Glutamatergic neuron (in vitro differentiated cells): ENCODE results near the gene TIMM22. TPM values are rescaled to one million over a fixed set of nuclear protein-coding genes. Genes with fewer than 3 reads are reported as not detected.

ENCODE experiments used
- DNase-seq: peaks from one replicate; pipeline ENCODE4 v3.0.0; 2022
- H3K27ac Mint-ChIP-seq: one replicate; pipeline ENCODE4 v1.8.0; 2020; ENCODE audit warnings: mild to moderate bottlenecking, mixed read lengths, inconsistent platforms; ENCODE audit not compliant: unreplicated experiment
- H3K27me3 Mint-ChIP-seq: one replicate; pipeline ENCODE4 v1.8.0; 2020; ENCODE audit warnings: mild to moderate bottlenecking, moderate library complexity, mixed read lengths, inconsistent platforms; ENCODE audit not compliant: unreplicated experiment
- H3K36me3 Mint-ChIP-seq: one replicate; pipeline ENCODE4 v1.8.0; 2020; ENCODE audit warnings: mild to moderate bottlenecking, mixed read lengths, inconsistent platforms; ENCODE audit not compliant: unreplicated experiment
- H3K4me1 Mint-ChIP-seq: one replicate; pipeline ENCODE4 v1.8.0; 2020; ENCODE audit warnings: mild to moderate bottlenecking, low read depth, mixed read lengths, inconsistent platforms; ENCODE audit not compliant: unreplicated experiment
- H3K4me3 Mint-ChIP-seq: one replicate; pipeline ENCODE4 v1.8.0; 2020; ENCODE audit warnings: mild to moderate bottlenecking, mixed read lengths, inconsistent platforms; ENCODE audit not compliant: unreplicated experiment
- H3K9me3 Mint-ChIP-seq: one replicate; pipeline ENCODE4 v1.8.0; 2020; ENCODE audit warnings: mild to moderate bottlenecking, moderate library complexity, mixed read lengths, inconsistent platforms; ENCODE audit not compliant: unreplicated experiment
- CTCF ChIP-seq: fragments of 200-600 bp; sonication (generic); IDR thresholded peaks from one replicate; pipeline ENCODE4 v1.5.0; 2021; ENCODE audit not compliant: partially characterized antibody, unreplicated experiment
- total RNA-seq: library from RNA; stranded (reverse); fragmentation: NEBNext Ultra II Directional; extraction: Animal tissue kit (Norgen Biotek cat#: 25700); gene quantifications from one replicate; pipeline ENCODE4 v1.2.1, GENCODE V29; 2021; ENCODE audit not compliant: unreplicated experiment

The TIMM22 gene
- total RNA-seq, 1 donor from 2014 or later: 22.0 TPM

GRCh38 chr17:1002412-1002753, 5.5 kb downstream of the TIMM22 start:
- H3K4me3 Mint-ChIP-seq: peak overlapping the region; percentile 65
- TF ChIP-seq CTCF: no peak
- H3K4me1 Mint-ChIP-seq: peaks cover 45% of the 10 kb centered on the region
- H3K27ac Mint-ChIP-seq: peak overlapping the region; percentile 94
- H3K36me3 Mint-ChIP-seq: no peaks in the 10 kb centered on the region
- no peak for DNase-seq
- H3K9me3 Mint-ChIP-seq: peaks cover 24% of the 10 kb centered on the region
- peaks cover 9% of the 10 kb centered on the region for H3K27me3 Mint-ChIP-seq

GRCh38 chr17:1002771-1003555, 6.0 kb downstream of the TIMM22 start:
- peaks cover 9% of the 10 kb centered on the region for H3K27me3 Mint-ChIP-seq
- peaks cover 42% of the 10 kb centered on the region for H3K4me1 Mint-ChIP-seq
- H3K9me3 Mint-ChIP-seq: peaks cover 24% of the 10 kb centered on the region
- no peak for DNase-seq
- no peaks in the 10 kb centered on the region for H3K36me3 Mint-ChIP-seq
- peak overlapping the region; percentile 94 for H3K27ac Mint-ChIP-seq
- no peak for TF ChIP-seq CTCF
- H3K4me3 Mint-ChIP-seq: no peak overlapping the region

- no peaks in the 10 kb centered on the region for H3K36me3 Mint-ChIP-seq
- peaks cover 19% of the 10 kb centered on the region for H3K9me3 Mint-ChIP-seq
- H3K4me1 Mint-ChIP-seq: peaks cover 37% of the 10 kb centered on the region
- DNase-seq: no peak
- no peak overlapping the region for H3K27ac Mint-ChIP-seq
- TF ChIP-seq CTCF: no peak
- H3K4me3 Mint-ChIP-seq: no peak overlapping the region
- peaks cover 9% of the 10 kb centered on the region for H3K27me3 Mint-ChIP-seq
Observed at GRCh38 chr17:1003633-1003971, 6.7 kb downstream of the TIMM22 start.

GRCh38 chr17:1003972-1004768, 7.2 kb downstream of the TIMM22 start:
- no peak overlapping the region for H3K4me3 Mint-ChIP-seq
- no peak overlapping the region for H3K27ac Mint-ChIP-seq
- TF ChIP-seq CTCF: no peak
- DNase-seq: no peak
- peaks cover 35% of the 10 kb centered on the region for H3K4me1 Mint-ChIP-seq
- peaks cover 18% of the 10 kb centered on the region for H3K9me3 Mint-ChIP-seq
- H3K36me3 Mint-ChIP-seq: no peaks in the 10 kb centered on the region
- H3K27me3 Mint-ChIP-seq: peaks cover 12% of the 10 kb centered on the region

- no peak for TF ChIP-seq CTCF
- DNase-seq: no peak
- Mint-ChIP-seq H3K4me1 (peaks cover 30% of the 10 kb centered on the region), H3K27me3 (peaks cover 14% of the 10 kb centered on the region), H3K36me3 (no peaks in the 10 kb centered on the region), H3K9me3 (peaks cover 21% of the 10 kb centered on the region), H3K4me3 (no peak overlapping the region), H3K27ac (peak overlapping the region; percentile 24)
Observed at GRCh38 chr17:1004769-1005295, 7.9 kb downstream of the TIMM22 start.
